GM13976 (cell line): ENCODE measurements around the gene HYI.

Experiments used
- DNase-seq: peaks from one replicate; pipeline ENCODE4 v3.0.0; 2012; ENCODE audit warnings: low spot score
- CTCF ChIP-seq: IDR thresholded peaks from 2 replicates; pipeline ENCODE4 v1.5.1; 2012; ENCODE audit warnings: borderline replicate concordance, mild to moderate bottlenecking; ENCODE audit not compliant: insufficient read depth; ENCODE audit errors: extremely low read depth, missing control alignments, control extremely low read depth
- in situ Hi-C: fragments of 300-500 bp; cut with MboI; formaldehyde crosslinking; loops from one replicate; pipeline ENCODE4 v1.12.0; 2022; ENCODE audit warnings: low sequenced_read_pairs, mixed read lengths, inconsistent platforms; ENCODE audit not compliant: unreplicated experiment

Gene HYI

GRCh38 chr1:43447891-43448708 is 5.6 kb downstream of the HYI start:
- in situ Hi-C loops = no loop called here
- TF ChIP-seq CTCF = no peak
- no peak for DNase-seq

GRCh38 chr1:43446881-43447835 is 6.6 kb downstream of the HYI start:
- no peak for DNase-seq
- no peak for TF ChIP-seq CTCF
- in situ Hi-C loops = no loop called here

- in situ Hi-C loops = no loop called here
- no peak for TF ChIP-seq CTCF
- DNase-seq = no peak
These were observed 7.4 kb downstream of the HYI start for GRCh38 chr1:43446388-43446740.

GRCh38 chr1:43445606-43446387 is 7.9 kb downstream of the HYI start:
- DNase-seq = no peak
- in situ Hi-C loops = no loop called here
- no peak for TF ChIP-seq CTCF

- in situ Hi-C loops = no loop called here
- DNase-seq = no peak
- no peak for TF ChIP-seq CTCF
These were observed 8.9 kb downstream of the HYI start for GRCh38 chr1:43444836-43445235.
